ENCODE measurements around the gene IL25. TPM values are rescaled to one million over a fixed set of nuclear protein-coding genes. Genes with fewer than 3 reads are reported as not detected.
A peak's percentile ranks its signal among the peaks of the same experiment; 100 is the strongest.

IL25 gene
- total and polyA plus RNA-seq, 2 of the 13 experiments (the other 11 are each of a cell fraction or from before 2014, with no cell fraction given): not detected

GRCh38 chr14:23357261-23357660 is 15.3 kb upstream of the IL25 start (continued):
- TF ChIP-seq CTCF (CRISPR knock-in tag; IDR thresholded peaks at IDR 0.05): no peak
- no peak for TF ChIP-seq CCDC6 (CRISPR knock-in tag; IDR thresholded peaks at IDR 0.05)
- TF ChIP-seq ZNF317 (CRISPR knock-in tag; IDR thresholded peaks at IDR 0.05): no peak
- TF ChIP-seq ZNF33A (CRISPR knock-in tag; IDR thresholded peaks at IDR 0.05; ENCODE audit: borderline replicate concordance): no peak
- TF ChIP-seq CREB1 (IDR thresholded peaks at IDR 0.05): no peak
- no peak for TF ChIP-seq CREB1 (CRISPR knock-in tag; IDR thresholded peaks at IDR 0.05)
- no peak for TF ChIP-seq CBX1 (IDR thresholded peaks at IDR 0.05; ENCODE audit: low read depth)
- TF ChIP-seq KAT7 (CRISPR knock-in tag; IDR thresholded peaks at IDR 0.05; ENCODE audit: borderline replicate concordance): no peak
- TF ChIP-seq NFRKB (IDR thresholded peaks at IDR 0.05): no peak

- no peak for DNase-seq (ENCODE audit: low spot score)
- Histone ChIP-seq H3K36me3 (replicated peaks in 1 of 2; ENCODE audit: control insufficient read depth in 1 of 2, insufficient read depth in 2 of 2, low read length in 2 of 2) (no peaks in the 10 kb centered on the region), H3K27me3 (ENCODE audit: control insufficient read depth in 1 of 2, insufficient read depth in 2 of 2, low read length in 2 of 2) (peaks cover 44 to 93% of the 10 kb centered on the region in 2 experiments), H2AFZ (ENCODE audit: low read length) (no peak overlapping the region), H3K79me2 (ENCODE audit: insufficient read depth, low read length) (no peaks in the 10 kb centered on the region), H3K9me3 (ENCODE audit: low read length) (no peaks in the 10 kb centered on the region), H3K9ac (ENCODE audit: insufficient read depth, low read depth, low read length) (no peak overlapping the region), H3K4me3 (replicated peaks in 1 of 3; ENCODE audit: insufficient read depth in 1 of 3, low read depth in 2 of 3, low read length in 3 of 3) (no peak overlapping the region), H3K27ac (ENCODE audit: extremely low read length, insufficient read depth, low read length) (no peak overlapping the region), H3K4me2 (ENCODE audit: low read depth, low read length) (no peak overlapping the region), H3K4me1 (ENCODE audit: insufficient read depth, low read length) (peaks cover 30% of the 10 kb centered on the region), H4K20me1 (ENCODE audit: insufficient read depth, low read length) (no peaks in the 10 kb centered on the region)
- ChIA-PET POLR2A (no interaction called here), CTCF (ENCODE audit: low intra/inter-chr PET ratio, low total read pairs) (interaction anchor here (1.6 kb wide), 1 partner anchor 22 kb away, joined by 4 read pairs; no protein-coding TSS in a partner anchor)
- in situ Hi-C loops (cut with HindIII; ENCODE audit: extremely low pct_ligation_motif_present, low pct_unique_long_range_greater_than_20kb): no loop called here
- TF ChIP-seq MEIS1 (CRISPR knock-in tag; IDR thresholded peaks at IDR 0.05; ENCODE audit: borderline replicate concordance): no peak
- TF ChIP-seq ZNF3 (CRISPR knock-in tag; IDR thresholded peaks at IDR 0.05): no peak
- TF ChIP-seq ZNF556 (CRISPR knock-in tag; IDR thresholded peaks at IDR 0.05; ENCODE audit: borderline replicate concordance): 0 out of 2 replicates have a peak, but pooled peaks have one; percentile 2
- 0 out of 2 replicates have a peak, but pooled peaks have one; percentile 29 for TF ChIP-seq CC2D1A (CRISPR knock-in tag; IDR thresholded peaks at IDR 0.05)
- TF ChIP-seq HOXA7 (CRISPR knock-in tag; IDR thresholded peaks at IDR 0.05): 0 out of 2 replicates have a peak, but pooled peaks have one; percentile 54
- ATAC-seq: peak; percentile 58
- 29% methylated on average over 3 of the region's 3 CpGs for WGBS (ENCODE audit: low lambda C conversion rate)
- FAIRE-seq: no peak
- intact Hi-C loops (cut with micrococcal nuclease; ENCODE audit: unreplicated experiment): no loop called here
- BruUV-seq (replicated peaks): no TSS peak
Measured at GRCh38 chr14:23358042-23358441, 14.6 kb upstream of the IL25 start.

Measured in HepG2 (cell line).